Measurements from ENCODE around the gene FAIM2. TPM values are rescaled to one million over a fixed set of nuclear protein-coding genes. Genes with fewer than 3 reads are reported as not detected.

FAIM2 gene
- total and polyA plus RNA-seq, 2 experiments from 2014 or later = 0.61 to 2.0 TPM

- TF ChIP-seq JUNB (IDR thresholded peaks at IDR 0.05; ENCODE audit: unreplicated experiment) (no peak), ETS1 (IDR thresholded peaks at IDR 0.05) (peak; percentile 64), CTCF (conservative IDR thresholded peaks at IDR 0.05; ENCODE audit: low read depth in 2 of 2) (no peak), POLR2AphosphoS5 (IDR thresholded peaks at IDR 0.05; ENCODE audit: low read depth) (peak; percentile 95), EZH2phosphoT487 (IDR thresholded peaks at IDR 0.05; ENCODE audit: unreplicated experiment) (no peak), NANOG (IDR thresholded peaks at IDR 0.05; ENCODE audit: borderline replicate concordance) (no peak), STAT1 (IDR thresholded peaks at IDR 0.05; ENCODE audit: unreplicated experiment) (no peak), ZNF331 (CRISPR knock-in tag; IDR thresholded peaks at IDR 0.05; ENCODE audit: low read depth) (no peak)
- TF ChIP-seq, protein P1, sequence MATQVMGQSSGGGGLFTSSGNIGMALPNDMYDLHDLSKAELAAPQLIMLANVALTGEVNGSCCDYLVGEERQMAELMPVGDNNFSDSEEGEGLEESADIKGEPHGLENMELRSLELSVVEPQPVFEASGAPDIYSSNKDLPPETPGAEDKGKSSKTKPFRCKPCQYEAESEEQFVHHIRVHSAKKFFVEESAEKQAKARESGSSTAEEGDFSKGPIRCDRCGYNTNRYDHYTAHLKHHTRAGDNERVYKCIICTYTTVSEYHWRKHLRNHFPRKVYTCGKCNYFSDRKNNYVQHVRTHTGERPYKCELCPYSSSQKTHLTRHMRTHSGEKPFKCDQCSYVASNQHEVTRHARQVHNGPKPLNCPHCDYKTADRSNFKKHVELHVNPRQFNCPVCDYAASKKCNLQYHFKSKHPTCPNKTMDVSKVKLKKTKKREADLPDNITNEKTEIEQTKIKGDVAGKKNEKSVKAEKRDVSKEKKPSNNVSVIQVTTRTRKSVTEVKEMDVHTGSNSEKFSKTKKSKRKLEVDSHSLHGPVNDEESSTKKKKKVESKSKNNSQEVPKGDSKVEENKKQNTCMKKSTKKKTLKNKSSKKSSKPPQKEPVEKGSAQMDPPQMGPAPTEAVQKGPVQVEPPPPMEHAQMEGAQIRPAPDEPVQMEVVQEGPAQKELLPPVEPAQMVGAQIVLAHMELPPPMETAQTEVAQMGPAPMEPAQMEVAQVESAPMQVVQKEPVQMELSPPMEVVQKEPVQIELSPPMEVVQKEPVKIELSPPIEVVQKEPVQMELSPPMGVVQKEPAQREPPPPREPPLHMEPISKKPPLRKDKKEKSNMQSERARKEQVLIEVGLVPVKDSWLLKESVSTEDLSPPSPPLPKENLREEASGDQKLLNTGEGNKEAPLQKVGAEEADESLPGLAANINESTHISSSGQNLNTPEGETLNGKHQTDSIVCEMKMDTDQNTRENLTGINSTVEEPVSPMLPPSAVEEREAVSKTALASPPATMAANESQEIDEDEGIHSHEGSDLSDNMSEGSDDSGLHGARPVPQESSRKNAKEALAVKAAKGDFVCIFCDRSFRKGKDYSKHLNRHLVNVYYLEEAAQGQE (IDR thresholded peaks at IDR 0.05; ENCODE audit: unreplicated experiment) = peak; percentile 41
These were observed 61.0 kb downstream of the FAIM2 start, which contains the start of gene BCDIN3D (continued) for GRCh38 chr12:49842519-49843352.

DNA sequence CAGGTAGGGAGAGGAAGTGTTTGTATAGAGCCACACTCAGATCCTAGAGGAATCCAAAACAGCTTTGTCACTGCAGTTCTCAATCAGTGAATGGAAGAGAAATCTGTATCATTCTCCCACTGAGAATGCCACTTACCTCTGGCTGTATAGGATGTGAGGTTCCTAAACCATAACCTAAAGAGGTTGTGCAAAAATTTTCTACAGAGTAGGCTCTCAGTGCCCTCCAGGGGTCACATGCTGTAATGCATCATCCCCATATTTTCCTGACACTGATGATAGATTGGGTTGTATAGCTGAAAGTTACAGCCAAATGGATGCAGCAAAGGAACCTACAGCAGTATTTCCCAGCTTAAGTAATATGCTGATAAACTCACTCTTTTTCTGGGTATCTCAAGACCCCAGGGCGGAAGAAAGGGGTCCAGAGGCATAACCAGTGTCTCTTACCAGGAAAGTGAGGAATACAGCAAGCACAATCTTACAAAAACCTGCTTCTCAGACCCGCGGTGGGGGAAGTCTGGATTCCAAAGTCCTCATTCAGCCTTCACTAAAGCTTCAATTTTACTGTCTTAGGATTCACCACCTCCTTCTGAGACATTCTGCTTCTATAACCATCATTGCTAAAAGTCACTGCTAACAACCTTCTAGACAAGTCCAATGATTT lies 64.6 kb downstream of the FAIM2 start:
- H3K4me2 ChIP-seq = no peak overlapping the region
- Mint-ChIP-seq H3K36me3 (ENCODE audit: low read depth) (no peaks in the 10 kb centered on the region; the same call in 2 of the 3 replicates), H3K4me1 (peaks cover 14% of the 10 kb centered on the region), H3K27ac (no peak overlapping the region), H3K9me3 (no peaks in the 10 kb centered on the region), H3K4me3 (no peak overlapping the region), H3K27me3 (ENCODE audit: insufficient read depth, low read depth, poor library complexity) (peaks cover 8% of the 10 kb centered on the region)
- no peaks in the 10 kb centered on the region for H3K9me2 ChIP-seq (ENCODE audit: insufficient read depth)
- DNase-seq (ENCODE audit: low spot score) (peak; percentile 80), ATAC-seq (peak; percentile 15)
- H3F3A ChIP-seq (replicated peaks; ENCODE audit: low read depth) = peaks cover 11% of the 10 kb centered on the region
- peaks cover 9% of the 10 kb centered on the region; the same call in 1 of the 2 replicates for H3K4me1 ChIP-seq (ENCODE audit: insufficient read depth)
- no peaks in the 10 kb centered on the region for H3K27me3 ChIP-seq (ENCODE audit: insufficient read depth)
- H2AFZ ChIP-seq = no peak overlapping the region
- no peaks in the 10 kb centered on the region; the same call in none of the 2 replicates for H4K20me1 ChIP-seq (replicated peaks; ENCODE audit: insufficient read depth)
- no peaks in the 10 kb centered on the region for H3K36me3 ChIP-seq (ENCODE audit: insufficient read depth)
- H3K79me2 ChIP-seq (replicated peaks; ENCODE audit: insufficient read depth) = no peaks in the 10 kb centered on the region
- no peak overlapping the region for H3K4me3 ChIP-seq
- H3K27ac ChIP-seq (ENCODE audit: low read depth) = no peak overlapping the region
- TF ChIP-seq CTCF (conservative IDR thresholded peaks at IDR 0.05; ENCODE audit: low read depth in 2 of 2) = peak; percentile 85 to 86

Measured in GM23338 (cell line).